IMR-90 (cell line): Measurements from ENCODE around the gene SLC26A5. TPM values are rescaled to one million over a fixed set of nuclear protein-coding genes. Genes with fewer than 3 reads are reported as not detected.

ENCODE experiments used
- ATAC-seq: fragments of 200-7000 bp; cut with Tn5 transposase; 2 replicates; pipeline ENCODE4 v1.9.1; 2020; ENCODE audit warnings: low read depth, mild to moderate bottlenecking, moderate library complexity
- BruUV-seq: library from RNA; stranded (reverse); fragments of 400-500 nt; replicated peaks from 2 replicates; lab custom pipeline; 2021; lab: Mats Ljungman, UMichigan
- CTCF ChIA-PET: fragments of 300-600 bp; formaldehyde crosslinking; extraction: SDS; loops from one replicate; lab custom pipeline; 2021; ENCODE audit warnings: antibody characterized with exemption; lab: Yijun Ruan, JAX
- POLR2A ChIA-PET: fragments of 300-600 bp; sonication (Branson Sonifier 250); formaldehyde crosslinking; loops from one replicate; lab custom pipeline; 2022; ENCODE audit warnings: antibody characterized with exemption; ENCODE audit not compliant: unreplicated experiment; lab: Charles Lee
- DNase-seq: peaks from one replicate; pipeline ENCODE4 v3.0.0; 2013
- H2AFZ ChIP-seq: replicated peaks from 2 replicates; pipeline ENCODE3; 2013; ENCODE audit warnings: low read length, mild to moderate bottlenecking; ENCODE audit not compliant: poor library complexity
- H2AK5ac ChIP-seq: 2 replicates; pipeline ENCODE4 v1.6.1; 2013; ENCODE audit warnings: low read depth, low read length, inconsistent platforms
- H2AK9ac ChIP-seq: replicated peaks from 2 replicates; pipeline ENCODE3; 2013; ENCODE audit warnings: mild to moderate bottlenecking, low read depth, low read length, moderate library complexity; ENCODE audit not compliant: poor library complexity
- H2BK120ac ChIP-seq: 2 replicates; pipeline ENCODE4 v1.6.1; 2013; ENCODE audit warnings: low read depth, low read length, inconsistent platforms
- H2BK15ac ChIP-seq: 3 replicates; pipeline ENCODE4 v1.6.1; 2013; ENCODE audit warnings: low read depth, low read length, inconsistent platforms
- H2BK20ac ChIP-seq: 2 replicates; pipeline ENCODE4 v1.6.1; 2013; ENCODE audit warnings: low read depth, mild to moderate bottlenecking, inconsistent platforms, low read length, moderate library complexity
- H2BK5ac ChIP-seq: 2 replicates; pipeline ENCODE4 v1.6.1; 2013; ENCODE audit warnings: mild to moderate bottlenecking, low read depth, low read length, inconsistent platforms; ENCODE audit not compliant: poor library complexity, severe bottlenecking
- H3K14ac ChIP-seq: replicated peaks from 2 replicates; pipeline ENCODE4 v1.6.1; 2013; ENCODE audit warnings: low read depth, low read length, inconsistent platforms
- H3K18ac ChIP-seq: 2 replicates; pipeline ENCODE4 v1.6.1; 2013; ENCODE audit warnings: low read depth, low read length, control low read depth
- H3K23ac ChIP-seq: 2 replicates; pipeline ENCODE4 v1.6.1; 2013; ENCODE audit warnings: low read depth, low read length, inconsistent platforms
- H3K27ac ChIP-seq: 2 replicates; pipeline ENCODE4 v1.5.1; 2013; ENCODE audit warnings: mild to moderate bottlenecking, control low read depth, low read length; ENCODE audit not compliant: insufficient read depth
- H3K27me3 ChIP-seq: 2 replicates; pipeline ENCODE4 v1.6.1; 2013; ENCODE audit warnings: low read length; ENCODE audit not compliant: control insufficient read depth, insufficient read depth
- H3K36me3 ChIP-seq: 2 replicates; pipeline ENCODE4 v1.6.1; 2013; ENCODE audit warnings: low read length, mixed read lengths; ENCODE audit not compliant: control insufficient read depth, insufficient read depth
- H3K4ac ChIP-seq: 2 replicates; pipeline ENCODE4 v1.6.1; 2013; ENCODE audit warnings: low read depth, low read length, inconsistent platforms
- H3K4me1 ChIP-seq: 2 replicates; pipeline ENCODE4 v1.6.1; 2013; ENCODE audit warnings: low read length, mixed read lengths; ENCODE audit not compliant: control insufficient read depth, insufficient read depth
- H3K4me2 ChIP-seq: 2 replicates; pipeline ENCODE4 v1.6.1; 2013; ENCODE audit warnings: low read depth, mild to moderate bottlenecking, control low read depth, low read length, moderate library complexity
- H3K4me3 ChIP-seq: 2 replicates; pipeline ENCODE4 v1.5.1; 2013; ENCODE audit warnings: low read depth, mild to moderate bottlenecking, control low read depth, low read length, moderate library complexity; ENCODE audit not compliant: insufficient read depth
- H3K56ac ChIP-seq: 2 replicates; pipeline ENCODE4 v1.6.1; 2013; ENCODE audit warnings: low read length, inconsistent platforms; ENCODE audit not compliant: insufficient read depth; ENCODE audit errors: extremely low read depth
- H3K79me1 ChIP-seq, 2 experiments: 2 replicates each; pipeline ENCODE4 v1.6.1; 2013; ENCODE audit warnings: low read length in 2 of 2, inconsistent platforms in 1 of 2, low read depth in 1 of 2
- H3K9ac ChIP-seq: 2 replicates; pipeline ENCODE4 v1.6.1; 2013; ENCODE audit warnings: low read depth, low read length, control low read depth
- H3K9me1 ChIP-seq: 2 replicates; pipeline ENCODE4 v1.6.1; 2013; ENCODE audit warnings: low read length, inconsistent platforms; ENCODE audit not compliant: insufficient read depth
- H3K9me3 ChIP-seq: 2 replicates; pipeline ENCODE4 v1.6.1; 2013; ENCODE audit warnings: low read length; ENCODE audit not compliant: control insufficient read depth, insufficient read depth
- H4K20me1 ChIP-seq: 2 replicates; pipeline ENCODE4 v1.6.1; 2013; ENCODE audit warnings: low read length, inconsistent platforms; ENCODE audit not compliant: insufficient read depth
- H4K5ac ChIP-seq: 2 replicates; pipeline ENCODE4 v1.6.1; 2013; ENCODE audit warnings: mild to moderate bottlenecking, low read depth, low read length, control low read depth
- H4K8ac ChIP-seq, 2 experiments: 2 replicates each; pipeline ENCODE4 v1.6.1; 2013; ENCODE audit warnings: low read depth in 2 of 2, low read length in 2 of 2, control low read depth in 1 of 2, inconsistent platforms in 1 of 2
- H4K91ac ChIP-seq: 2 replicates; pipeline ENCODE4 v1.6.1; 2013; ENCODE audit warnings: low read depth, low read length, inconsistent platforms; ENCODE audit not compliant: insufficient read depth
- NFE2L2 ChIP-seq: fragments of 150-350 bp; IDR thresholded peaks from 2 replicates; pipeline ENCODE4 v1.6.1; 2016; ENCODE audit warnings: low read depth, mild to moderate bottlenecking, low read length
- RAD21 ChIP-seq: IDR thresholded peaks from 2 replicates; pipeline ENCODE4 v1.6.1; 2012; ENCODE audit warnings: low read length, improper control_type of control experiment
- SMC3 ChIP-seq: fragments of 150-350 bp; IDR thresholded peaks from 2 replicates; pipeline ENCODE4 v1.6.1; 2016; ENCODE audit warnings: low read depth, mild to moderate bottlenecking, antibody characterized with exemption, low read length, moderate library complexity
- WGBS, 2 experiments: methylation state at CpG; one replicate each; pipeline versions ENCODE4 v1.1.5 to v1.1.7; 2013; ENCODE audit warnings: missing lambda C conversion rate in 2 of 2; ENCODE audit not compliant: insufficient read length in 1 of 2; ENCODE audit errors: extremely low coverage in 2 of 2; 5-methylcytosine and 5-hydroxymethylcytosine counted together
- dilution Hi-C: fragments of 300-500 bp; cut with HindIII; formaldehyde crosslinking; loops from one replicate; pipeline ENCODE4 v1.14.3; 2018; ENCODE audit warnings: low sequenced_read_pairs; ENCODE audit not compliant: unreplicated experiment
- in situ Hi-C: fragments of 300-500 bp; cut with MboI; formaldehyde crosslinking; loops from 3 replicates; pipeline ENCODE4 v1.14.3; 2019; ENCODE audit warnings: low sequenced_read_pairs, inconsistent platforms, mixed read lengths
- intact Hi-C: fragments of 100-400 bp; cut with micrococcal nuclease; formaldehyde crosslinking; loops from 2 replicates; pipeline ENCODE4 v1.10.0; 2022
- polyA plus RNA-seq, 3 experiments: library from polyadenylated mRNA; depleted of rRNA; stranded (reverse); fragments of >200 nt; gene quantifications; 2 replicates each; pipeline ENCODE4 v1.2.3, GENCODE V29; 2012; ENCODE audit warnings: low replicate concordance in 1 of 3
- total RNA-seq: library from RNA; depleted of rRNA; stranded (reverse); fragments of >200 nt; gene quantifications from 2 replicates; pipeline ENCODE4 v1.2.3, GENCODE V29; 2012

Gene SLC26A5
- total and polyA plus RNA-seq, 2 of the 4 experiments (the other 2 are of a cell fraction) = not detected

DNA sequence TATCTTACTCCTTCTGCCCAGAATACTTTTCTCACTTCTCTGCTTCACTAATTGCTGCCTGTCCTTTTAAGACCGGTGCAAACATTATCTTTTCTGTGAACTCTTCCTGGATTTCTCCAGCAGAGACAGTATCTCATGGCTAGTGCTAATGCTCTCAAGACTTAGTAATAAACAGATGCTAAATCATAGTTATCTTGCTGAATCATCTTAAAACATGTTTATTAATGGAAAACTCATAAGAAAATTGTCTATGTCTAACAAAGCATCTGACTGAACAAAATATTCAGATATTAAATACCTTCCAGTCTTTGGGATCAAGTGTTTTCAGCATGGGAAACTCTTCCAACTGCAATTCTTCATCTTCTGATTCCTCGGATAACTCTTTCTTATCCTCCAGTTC lies 104.5 kb downstream of the SLC26A5 start:
- no peak overlapping the region for H3K4ac ChIP-seq
- ChIA-PET POLR2A (no interaction called here), CTCF (no interaction called here)
- H2BK120ac ChIP-seq = no peak overlapping the region
- no peak overlapping the region for H3K56ac ChIP-seq
- H3K9me1 ChIP-seq = no peaks in the 10 kb centered on the region
- H3K18ac ChIP-seq = no peak overlapping the region
- DNase-seq (no peak), ATAC-seq (no peak)
- no peak overlapping the region for H4K8ac ChIP-seq
- peaks cover 2% of the 10 kb centered on the region for H3K4me1 ChIP-seq
- no TSS peak for BruUV-seq
- no peak overlapping the region for H3K4me2 ChIP-seq
- no peak overlapping the region for H2AFZ ChIP-seq
- H3K9me3 ChIP-seq = no peaks in the 10 kb centered on the region
- no peak overlapping the region for H4K91ac ChIP-seq
- no peak overlapping the region for H2BK20ac ChIP-seq
- peaks cover 19% of the 10 kb centered on the region for H3K36me3 ChIP-seq
- H2AK9ac ChIP-seq = no peak overlapping the region
- dilution Hi-C loops (no loop called here), in situ Hi-C loops (no loop called here), intact Hi-C loops (no loop called here)
- no peak overlapping the region for H3K4me3 ChIP-seq
- peaks cover 7% of the 10 kb centered on the region; the same call in 1 of the 2 replicates for H4K20me1 ChIP-seq
- H2BK5ac ChIP-seq = no peak overlapping the region
- H2AK5ac ChIP-seq = no peak overlapping the region
- whole genome bisulfite sequencing, 2 experiments = no CpG with 5 or more reads among the region's 2 CpGs
- H3K79me1 ChIP-seq = peaks cover 8 to 18% of the 10 kb centered on the region in 2 experiments; a peak in 3 of 4 replicates
- no peak overlapping the region for H3K9ac ChIP-seq
- no peaks in the 10 kb centered on the region for H3K27me3 ChIP-seq
- H4K5ac ChIP-seq = no peak overlapping the region
- no peak overlapping the region for H3K27ac ChIP-seq
- TF ChIP-seq SMC3 (no peak), NFE2L2 (no peak), RAD21 (no peak)
- H2BK15ac ChIP-seq = no peak overlapping the region
- H3K23ac ChIP-seq = no peak overlapping the region
- H3K14ac ChIP-seq = no peak overlapping the region
